DND-41 (cell line): Measurements from ENCODE around the gene EML1.

Experiments
- ATAC-seq: fragments of 200-7000 bp; cut with Tn5 transposase; 3 replicates; pipeline ENCODE4 v1.9.1; 2021; ENCODE audit warnings: low read depth; ENCODE audit not compliant: insufficient read depth
- DNase-seq: peaks from one replicate; pipeline ENCODE4 v3.0.0-alpha.2; 2020
- H2AFZ ChIP-seq: 2 replicates; pipeline ENCODE4 v1.6.0; 2012; ENCODE audit warnings: low read depth, low read length
- H3K27ac ChIP-seq: 2 replicates; pipeline ENCODE4 v1.5.1; 2012; ENCODE audit warnings: low read length, inconsistent platforms
- H3K27me3 ChIP-seq: fragments of 200-600 bp; sonication (generic); 2 replicates; pipeline ENCODE4 v1.6.0; 2012; ENCODE audit warnings: low read length, mild to moderate bottlenecking, inconsistent platforms; ENCODE audit not compliant: insufficient read depth, poor library complexity
- H3K36me3 ChIP-seq: 2 replicates; pipeline ENCODE4 v1.5.1; 2012; ENCODE audit warnings: low read length, inconsistent platforms; ENCODE audit not compliant: insufficient read depth
- H3K4me1 ChIP-seq: 2 replicates; pipeline ENCODE4 v1.5.1; 2012; ENCODE audit warnings: mild to moderate bottlenecking, low read length; ENCODE audit not compliant: insufficient read depth
- H3K4me2 ChIP-seq: 2 replicates; pipeline ENCODE4 v1.6.0; 2012; ENCODE audit warnings: mild to moderate bottlenecking, moderate library complexity, low read length, inconsistent platforms; ENCODE audit not compliant: insufficient read depth
- H3K4me3 ChIP-seq, 2 experiments: fragments of 200-600 bp in 1 of 2; shearing (Covaris generic) in 1 of 2; 2 replicates each; pipeline ENCODE4 v1.5.1; 2012 to 2016; ENCODE audit warnings: inconsistent platforms in 2 of 2, low read length in 2 of 2, mild to moderate bottlenecking in 2 of 2, low read depth in 1 of 2, moderate library complexity in 1 of 2
- H3K79me2 ChIP-seq: 2 replicates; pipeline ENCODE4 v1.6.0; 2012; ENCODE audit warnings: low read length, inconsistent platforms; ENCODE audit not compliant: insufficient read depth
- H3K9ac ChIP-seq: 2 replicates; pipeline ENCODE4 v1.6.0; 2012; ENCODE audit warnings: low read depth, mild to moderate bottlenecking, inconsistent platforms, low read length, moderate library complexity
- H3K9me3 ChIP-seq: 2 replicates; pipeline ENCODE4 v1.5.1; 2012; ENCODE audit warnings: low read length, moderate library complexity, mild to moderate bottlenecking, inconsistent platforms; ENCODE audit not compliant: insufficient read depth, severe bottlenecking
- H4K20me1 ChIP-seq: 2 replicates; pipeline ENCODE4 v1.6.0; 2012; ENCODE audit warnings: low read length; ENCODE audit not compliant: insufficient read depth
- CTCF ChIP-seq: IDR thresholded peaks from 2 replicates; pipeline ENCODE4 v1.5.1; 2012; ENCODE audit warnings: borderline replicate concordance, low read length, moderate library complexity, mild to moderate bottlenecking; ENCODE audit not compliant: poor library complexity, severe bottlenecking; ENCODE audit errors: extremely low read depth
- EZH2 ChIP-seq: IDR thresholded peaks from 3 replicates; pipeline ENCODE4 v1.6.1; 2012; ENCODE audit warnings: borderline replicate concordance, low read depth, mild to moderate bottlenecking, moderate library complexity, low read length, inconsistent platforms; ENCODE audit not compliant: severe bottlenecking

EML1 gene

GRCh38 chr14:99808154-99808505, 14.9 kb downstream of the EML1 start:
- Histone ChIP-seq H3K4me2 (no peak overlapping the region), H3K79me2 (no peaks in the 10 kb centered on the region), H3K36me3 (no peaks in the 10 kb centered on the region), H3K4me1 (no peaks in the 10 kb centered on the region), H3K27me3 (peaks cover 58% of the 10 kb centered on the region), H3K9ac (no peak overlapping the region), H3K27ac (no peak overlapping the region), H4K20me1 (no peaks in the 10 kb centered on the region), H3K9me3 (no peaks in the 10 kb centered on the region), H3K4me3 (no peak overlapping the region), H2AFZ (no peak overlapping the region)
- ATAC-seq (no peak), DNase-seq (no peak)
- no peak for TF ChIP-seq EZH2
- no peak for TF ChIP-seq CTCF

GRCh38 chr14:99808515-99808914, 15.3 kb downstream of the EML1 start:
- Histone ChIP-seq H3K4me3 (no peak overlapping the region), H3K79me2 (no peaks in the 10 kb centered on the region), H3K4me1 (no peaks in the 10 kb centered on the region), H3K9ac (no peak overlapping the region), H3K9me3 (no peaks in the 10 kb centered on the region), H4K20me1 (no peaks in the 10 kb centered on the region), H3K27ac (no peak overlapping the region), H3K4me2 (no peak overlapping the region), H3K27me3 (peaks cover 55% of the 10 kb centered on the region), H3K36me3 (no peaks in the 10 kb centered on the region), H2AFZ (no peak overlapping the region)
- no peak for TF ChIP-seq CTCF
- ATAC-seq = no peak
- no peak for DNase-seq

GRCh38 chr14:99809360-99809759, 16.1 kb downstream of the EML1 start:
- Histone ChIP-seq H2AFZ (no peak overlapping the region), H3K9me3 (no peaks in the 10 kb centered on the region), H3K4me3 (no peak overlapping the region), H3K36me3 (no peaks in the 10 kb centered on the region), H3K27me3 (peaks cover 56% of the 10 kb centered on the region), H3K9ac (no peak overlapping the region), H3K4me1 (no peaks in the 10 kb centered on the region), H3K27ac (no peak overlapping the region), H3K4me2 (no peak overlapping the region), H4K20me1 (no peaks in the 10 kb centered on the region), H3K79me2 (no peaks in the 10 kb centered on the region)
- no peak for ATAC-seq
- TF ChIP-seq CTCF (no peak), EZH2 (no peak)
- DNase-seq = no peak
